ENCODE data around the gene AP3D1. TPM values are rescaled to one million over a fixed set of nuclear protein-coding genes. Genes with fewer than 3 reads are reported as not detected.

AP3D1 gene
- total RNA-seq, 1 donor from 2014 or later: 98.8 TPM

DNA sequence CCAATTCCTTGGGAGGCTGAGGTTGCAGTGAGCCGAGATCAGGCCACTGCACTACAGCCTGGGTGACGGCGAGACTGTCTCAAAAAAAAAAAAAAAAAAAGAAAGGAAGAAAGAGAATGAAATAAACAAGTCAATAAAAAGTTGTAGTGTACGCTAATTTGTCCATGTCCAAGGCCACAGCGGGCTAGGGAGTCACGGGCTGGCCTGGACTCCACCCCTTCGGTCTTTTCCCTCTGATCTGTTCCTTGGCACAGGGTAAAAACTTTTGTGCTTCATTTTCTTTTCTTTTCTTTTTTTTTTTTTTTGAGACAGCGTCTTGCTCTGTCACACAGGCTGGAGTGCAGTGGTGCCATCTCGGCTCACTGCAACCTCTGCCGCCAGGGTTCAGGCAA, 80.9 kb downstream of the AP3D1 start:
- TF ChIP-seq, protein P1, sequence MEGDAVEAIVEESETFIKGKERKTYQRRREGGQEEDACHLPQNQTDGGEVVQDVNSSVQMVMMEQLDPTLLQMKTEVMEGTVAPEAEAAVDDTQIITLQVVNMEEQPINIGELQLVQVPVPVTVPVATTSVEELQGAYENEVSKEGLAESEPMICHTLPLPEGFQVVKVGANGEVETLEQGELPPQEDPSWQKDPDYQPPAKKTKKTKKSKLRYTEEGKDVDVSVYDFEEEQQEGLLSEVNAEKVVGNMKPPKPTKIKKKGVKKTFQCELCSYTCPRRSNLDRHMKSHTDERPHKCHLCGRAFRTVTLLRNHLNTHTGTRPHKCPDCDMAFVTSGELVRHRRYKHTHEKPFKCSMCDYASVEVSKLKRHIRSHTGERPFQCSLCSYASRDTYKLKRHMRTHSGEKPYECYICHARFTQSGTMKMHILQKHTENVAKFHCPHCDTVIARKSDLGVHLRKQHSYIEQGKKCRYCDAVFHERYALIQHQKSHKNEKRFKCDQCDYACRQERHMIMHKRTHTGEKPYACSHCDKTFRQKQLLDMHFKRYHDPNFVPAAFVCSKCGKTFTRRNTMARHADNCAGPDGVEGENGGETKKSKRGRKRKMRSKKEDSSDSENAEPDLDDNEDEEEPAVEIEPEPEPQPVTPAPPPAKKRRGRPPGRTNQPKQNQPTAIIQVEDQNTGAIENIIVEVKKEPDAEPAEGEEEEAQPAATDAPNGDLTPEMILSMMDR (IDR thresholded peaks at IDR 0.05): no peak
- no peak overlapping the region for H3K4me3 ChIP-seq
- no peak overlapping the region for H3K27ac ChIP-seq
- H3K36me3 ChIP-seq: peaks cover 37 to 42% of the 10 kb centered on the region in 2 donors
- no peaks in the 10 kb centered on the region for H3K9me3 ChIP-seq
- no peak for DNase-seq (ENCODE audit: low spot score in 2 of 2)
- intact Hi-C loops (cut with DNase I): loop anchor here (2.0 kb wide), 1 partner anchor 142 kb away; no protein-coding TSS in a partner anchor
- H3K4me1 ChIP-seq: peaks cover 0 to 6% of the 10 kb centered on the region in 2 donors
- no peaks in the 10 kb centered on the region for H3K27me3 ChIP-seq

DNA sequence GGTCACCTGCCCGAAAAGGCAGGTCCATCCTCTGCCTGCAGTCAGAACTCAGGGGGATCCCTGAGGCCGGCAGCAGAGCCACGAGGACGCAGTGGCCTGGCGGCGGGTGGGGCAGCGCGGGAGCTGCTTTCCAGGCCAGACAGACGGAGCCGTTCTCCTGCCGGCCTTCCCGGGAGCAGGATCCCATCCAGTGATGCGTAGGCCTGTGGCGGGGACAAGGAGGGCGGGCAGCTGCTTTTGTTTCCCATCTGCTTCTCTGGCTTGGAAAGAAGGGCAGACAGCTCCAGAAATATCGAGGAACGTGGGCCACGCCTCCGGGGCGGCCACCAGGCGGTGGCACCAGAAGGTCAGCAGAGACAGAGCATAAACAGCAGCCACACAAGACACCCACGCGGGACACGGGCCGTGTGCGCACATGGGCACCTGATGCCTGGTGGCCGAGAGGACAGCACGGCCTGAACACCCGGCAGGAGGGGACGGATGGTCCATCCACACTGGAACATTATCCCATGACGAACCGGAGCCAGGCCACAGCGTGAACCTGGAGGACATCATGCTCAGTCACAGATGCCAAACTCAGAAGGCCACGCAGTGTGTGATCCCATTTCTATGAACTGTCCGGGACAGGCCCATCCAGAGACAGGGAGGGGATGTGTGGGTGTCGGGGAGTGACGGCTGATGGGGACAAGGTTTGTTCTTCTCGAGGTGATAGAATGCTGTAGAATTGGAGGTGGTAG, 86.4 kb downstream of the AP3D1 start:
- no peak overlapping the region for H3K4me3 ChIP-seq
- intact Hi-C loops (cut with DNase I): loop anchor here (1.0 kb wide), 1 partner anchor 46 kb away; no protein-coding TSS in a partner anchor
- no peak for DNase-seq (ENCODE audit: low spot score in 2 of 2)

DNA sequence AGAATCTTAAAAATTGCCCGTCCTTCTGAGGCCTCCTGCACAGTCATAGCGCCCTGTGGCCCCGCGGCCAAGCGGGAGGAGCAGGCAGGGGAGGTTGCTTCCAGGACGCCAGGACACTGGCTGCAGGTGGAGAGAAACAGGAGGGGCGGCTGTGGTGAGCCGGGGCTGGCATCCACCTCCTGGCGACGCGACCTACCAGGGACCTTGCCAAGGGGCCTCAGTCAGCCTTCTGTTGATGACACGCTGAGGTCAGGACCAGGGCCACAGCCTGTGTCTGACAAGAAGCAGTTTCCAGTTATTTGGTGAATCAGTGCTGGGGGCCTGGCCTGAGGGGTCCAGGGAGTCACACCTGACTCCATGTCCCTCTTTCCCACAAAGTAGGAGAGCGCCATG, 87.0 kb downstream of the AP3D1 start:
- Histone ChIP-seq H3K9me3 (no peaks in the 10 kb centered on the region), H3K27me3 (no peaks in the 10 kb centered on the region), H3K4me1 (peaks cover 9 to 22% of the 10 kb centered on the region in 2 donors), H3K4me3 (no peak overlapping the region), H3K27ac (peak overlapping the region; percentile 50 to 53), H3K36me3 (no peaks in the 10 kb centered on the region)
- no peak for DNase-seq (ENCODE audit: low spot score in 2 of 2)
- intact Hi-C loops (cut with DNase I): no loop called here
- TF ChIP-seq, protein P1 (IDR thresholded peaks at IDR 0.05): no peak

More for the DNA sequence above, 86.4 kb downstream of the AP3D1 start:
- peaks cover 5 to 22% of the 10 kb centered on the region in 2 donors for H3K4me1 ChIP-seq
- no peaks in the 10 kb centered on the region for H3K27me3 ChIP-seq
- no peaks in the 10 kb centered on the region for H3K9me3 ChIP-seq
- H3K27ac ChIP-seq: peak overlapping the region; percentile 50 to 53
- TF ChIP-seq, protein P1 (IDR thresholded peaks at IDR 0.05): no peak
- H3K36me3 ChIP-seq: no peaks in the 10 kb centered on the region

DNA sequence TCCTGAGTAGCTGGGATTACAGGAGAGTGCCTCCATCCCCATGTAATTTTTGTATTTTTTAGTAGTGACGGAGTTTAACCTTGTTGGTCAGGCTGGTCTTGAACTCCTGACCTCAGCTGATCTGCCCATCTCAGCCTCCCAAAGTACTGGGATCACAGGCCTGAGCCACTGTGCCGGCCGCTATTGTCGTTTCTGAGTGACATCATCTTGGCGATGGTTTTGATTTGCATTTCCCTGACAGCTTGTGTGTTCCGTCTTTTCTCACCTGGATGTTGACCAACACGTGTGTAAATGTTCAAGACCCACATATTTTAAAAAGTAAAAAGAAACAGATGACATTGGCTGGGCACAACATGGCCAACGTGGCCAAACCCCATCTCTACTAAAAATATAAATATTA, 87.5 kb downstream of the AP3D1 start:
- Histone ChIP-seq H3K27ac (no peak overlapping the region), H3K27me3 (no peaks in the 10 kb centered on the region), H3K9me3 (no peaks in the 10 kb centered on the region), H3K4me3 (no peak overlapping the region), H3K36me3 (no peaks in the 10 kb centered on the region), H3K4me1 (peaks cover 12 to 27% of the 10 kb centered on the region in 2 donors)
- intact Hi-C loops (cut with DNase I): no loop called here
- DNase-seq (ENCODE audit: low spot score in 2 of 2): no peak
- TF ChIP-seq, protein P1 (IDR thresholded peaks at IDR 0.05): no peak

DNA sequence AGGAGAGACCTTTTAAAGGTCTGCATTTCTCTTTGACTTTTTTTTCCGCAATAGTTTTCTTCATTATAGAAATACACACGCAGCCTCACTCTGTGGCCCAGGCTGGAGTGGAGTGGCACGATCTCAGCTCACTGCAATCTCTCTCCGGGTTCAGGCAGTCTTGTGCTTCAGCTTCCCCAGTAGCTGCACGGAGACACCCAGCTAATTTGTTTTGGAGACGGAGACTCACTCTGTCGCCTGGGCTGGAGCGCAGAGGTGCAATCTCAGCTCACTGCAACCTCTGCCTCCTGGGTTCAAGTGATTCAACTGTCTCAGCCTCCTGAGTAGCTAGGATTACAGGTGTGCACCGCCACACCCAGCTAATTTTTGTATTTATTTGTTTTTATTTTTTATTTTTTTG, 88.6 kb downstream of the AP3D1 start:
- no peak overlapping the region for H3K27ac ChIP-seq
- TF ChIP-seq, protein P1 (IDR thresholded peaks at IDR 0.05): no peak
- no peaks in the 10 kb centered on the region for H3K36me3 ChIP-seq
- H3K27me3 ChIP-seq: no peaks in the 10 kb centered on the region
- no peak overlapping the region for H3K4me3 ChIP-seq
- no peak for DNase-seq (ENCODE audit: low spot score in 2 of 2)
- H3K9me3 ChIP-seq: no peaks in the 10 kb centered on the region
- H3K4me1 ChIP-seq: peaks cover 12 to 30% of the 10 kb centered on the region in 2 donors
- intact Hi-C loops (cut with DNase I): no loop called here

Measured in ascending aorta (tissue), 2 donors.